Large intestine (tissue), 3 donors: ENCODE results near the gene AFP. TPM values are rescaled to one million over a fixed set of nuclear protein-coding genes. Genes with fewer than 3 reads are reported as not detected.
A peak's percentile ranks its signal among the peaks of the same experiment; 100 is the strongest.

Experiments used
- DNase-seq, 2 donors: peaks; one replicate each; pipeline versions ENCODE4 v3.0.0 to v3.0.0-alpha.2; 2013
- H3K27ac ChIP-seq: one replicate; pipeline ENCODE4 v1.5.1; 2013; ENCODE audit warnings: low read length
- H3K27me3 ChIP-seq: 2 replicates; pipeline ENCODE4 v1.6.1; 2013; ENCODE audit warnings: low read length; ENCODE audit not compliant: control insufficient read depth, insufficient read depth
- H3K36me3 ChIP-seq: 2 replicates; pipeline ENCODE4 v1.6.1; 2013; ENCODE audit warnings: low read length; ENCODE audit not compliant: control insufficient read depth, insufficient read depth
- H3K4me1 ChIP-seq: one replicate; pipeline ENCODE4 v1.6.1; 2013; ENCODE audit warnings: low read length; ENCODE audit not compliant: control insufficient read depth, insufficient read depth
- H3K4me3 ChIP-seq: one replicate; pipeline ENCODE4 v1.5.1; 2013; ENCODE audit warnings: low read length
- H3K9me3 ChIP-seq: one replicate; pipeline ENCODE4 v1.6.1; 2013; ENCODE audit warnings: mild to moderate bottlenecking, low read depth, low read length, moderate library complexity; ENCODE audit not compliant: control insufficient read depth
- WGBS: methylation state at CpG from one replicate; pipeline ENCODE4 v1.1.5; 2013; ENCODE audit warnings: low lambda C conversion rate; ENCODE audit not compliant: insufficient coverage; 5-methylcytosine and 5-hydroxymethylcytosine counted together
- polyA plus RNA-seq: library from polyadenylated mRNA; unstranded; fragments of 120-200 nt; gene quantifications from one replicate; pipeline ENCODE4 v1.2.1, GENCODE V29; 2013

Gene AFP
- polyA plus RNA-seq, 1 donor = 442 TPM

DNA sequence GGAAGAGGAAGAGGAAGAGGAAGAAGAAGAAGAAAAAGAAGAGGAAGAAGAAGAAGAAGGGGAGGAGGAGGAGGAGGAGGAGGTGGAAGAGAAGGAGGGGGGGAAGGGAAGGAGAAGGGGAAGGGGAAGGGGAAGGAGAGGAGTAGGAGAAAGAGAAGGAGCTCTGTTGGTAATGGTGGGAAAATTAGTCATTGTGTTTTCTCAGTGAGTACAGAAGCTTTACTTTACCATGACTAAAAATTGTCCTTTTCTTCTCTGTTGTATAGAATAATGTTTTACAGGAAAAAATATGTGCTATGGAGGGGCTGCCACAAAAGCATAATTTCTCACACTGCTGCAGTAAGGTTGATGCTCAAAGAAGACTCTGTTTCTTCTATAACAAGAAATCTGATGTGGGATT lies 49.6 kb downstream of the AFP start:
- no peak overlapping the region for H3K4me3 ChIP-seq
- no peaks in the 10 kb centered on the region for H3K36me3 ChIP-seq
- peaks cover 9% of the 10 kb centered on the region for H3K4me1 ChIP-seq
- no peaks in the 10 kb centered on the region for H3K27me3 ChIP-seq
- no peak for DNase-seq
- no peaks in the 10 kb centered on the region for H3K9me3 ChIP-seq
- H3K27ac ChIP-seq = no peak overlapping the region

DNA sequence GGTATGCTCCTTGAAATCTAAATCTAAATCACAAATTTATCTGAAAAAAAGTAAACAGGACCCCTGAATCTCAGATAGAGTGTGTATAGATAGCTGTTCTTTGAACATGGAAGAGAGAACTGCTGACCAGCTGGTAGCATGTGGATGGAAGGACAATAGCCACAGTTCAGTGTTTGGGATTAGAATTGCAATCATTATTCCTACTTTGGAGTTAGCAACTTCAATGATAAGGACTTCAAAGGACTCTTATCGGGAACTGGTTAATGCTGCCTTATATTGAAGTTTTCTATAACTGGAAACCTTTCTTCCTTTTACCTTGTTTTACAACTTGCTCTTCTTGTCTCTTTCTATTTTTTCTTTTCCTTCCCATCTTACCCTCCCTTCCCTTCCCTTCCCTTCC lies 50.5 kb downstream of the AFP start:
- Histone ChIP-seq H3K27ac (peak overlapping the region; percentile 10), H3K27me3 (no peaks in the 10 kb centered on the region), H3K36me3 (no peaks in the 10 kb centered on the region), H3K9me3 (no peaks in the 10 kb centered on the region), H3K4me3 (no peak overlapping the region), H3K4me1 (peaks cover 5% of the 10 kb centered on the region)
- DNase-seq = peak in 1 of 2 donors; percentile 34
- 0% methylated on average over 1 of the region's 1 CpG for WGBS

DNA sequence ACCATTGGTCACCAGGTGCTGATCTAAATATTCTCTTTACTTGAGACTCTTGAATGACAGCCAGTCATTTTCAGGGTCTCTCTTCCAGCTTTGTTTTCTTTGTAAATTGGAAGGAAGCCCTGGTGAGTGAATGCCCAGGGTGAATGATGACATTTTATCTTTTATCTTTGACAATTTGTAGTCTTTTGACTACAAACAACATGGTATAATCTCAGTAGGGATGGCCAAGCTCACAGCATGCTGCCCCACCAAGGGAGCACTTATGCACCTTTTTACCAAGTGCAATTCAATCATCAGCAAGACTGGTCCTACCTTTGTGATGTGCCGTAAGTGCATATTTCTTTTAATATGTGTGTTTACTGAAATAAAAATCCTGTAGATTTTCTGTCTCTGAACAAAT lies 51.2 kb downstream of the AFP start:
- 60% methylated on average over 1 of the region's 1 CpG for WGBS

DNA sequence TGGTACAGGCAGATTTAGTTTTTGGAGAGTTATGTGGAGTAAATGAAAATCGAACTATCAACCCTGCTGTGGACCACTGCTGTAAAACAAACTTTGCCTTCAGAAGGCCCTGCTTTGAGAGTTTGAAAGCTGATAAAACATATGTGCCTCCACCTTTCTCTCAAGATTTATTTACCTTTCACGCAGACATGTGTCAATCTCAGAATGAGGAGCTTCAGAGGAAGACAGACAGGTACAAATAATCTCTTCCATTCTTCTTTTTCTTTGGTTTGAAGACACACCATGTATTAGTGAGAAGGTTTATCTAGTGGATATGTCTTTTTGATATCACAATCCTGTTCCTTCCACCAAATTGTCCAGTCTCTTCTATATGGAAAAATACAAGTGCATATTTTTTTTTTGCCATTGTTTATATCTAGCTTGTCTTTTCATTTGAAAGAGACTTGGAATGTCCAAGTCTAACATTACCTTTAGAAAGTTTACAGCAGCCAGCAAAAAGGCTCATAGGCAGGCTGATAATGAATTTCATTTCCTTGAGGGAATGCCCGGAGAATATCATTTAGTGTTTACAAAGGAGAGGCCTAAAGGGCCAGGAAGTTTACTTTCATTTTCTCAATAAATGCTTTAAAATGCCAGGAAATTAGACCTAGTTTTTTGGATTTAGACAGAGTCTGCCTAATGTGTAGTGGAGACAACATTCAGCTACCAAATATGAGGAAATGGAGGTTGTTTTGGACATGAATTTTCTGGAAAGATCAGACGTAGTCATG lies 64.2 kb downstream of the AFP start:
- no peaks in the 10 kb centered on the region for H3K9me3 ChIP-seq
- no peaks in the 10 kb centered on the region for H3K27me3 ChIP-seq
- peak overlapping the region; percentile 35 for H3K27ac ChIP-seq
- WGBS = 40% methylated on average over 1 of the region's 4 CpGs
- H3K4me1 ChIP-seq = peaks cover 4% of the 10 kb centered on the region
- peak; percentile 9 to 68 for DNase-seq
- peaks cover 3% of the 10 kb centered on the region for H3K36me3 ChIP-seq
- H3K4me3 ChIP-seq = no peak overlapping the region

More for the DNA sequence above, 51.2 kb downstream of the AFP start:
- no peaks in the 10 kb centered on the region for H3K27me3 ChIP-seq
- no peak for DNase-seq
- H3K36me3 ChIP-seq = no peaks in the 10 kb centered on the region
- peaks cover 2% of the 10 kb centered on the region for H3K4me1 ChIP-seq
- no peak overlapping the region for H3K27ac ChIP-seq
- no peak overlapping the region for H3K4me3 ChIP-seq
- no peaks in the 10 kb centered on the region for H3K9me3 ChIP-seq

DNA sequence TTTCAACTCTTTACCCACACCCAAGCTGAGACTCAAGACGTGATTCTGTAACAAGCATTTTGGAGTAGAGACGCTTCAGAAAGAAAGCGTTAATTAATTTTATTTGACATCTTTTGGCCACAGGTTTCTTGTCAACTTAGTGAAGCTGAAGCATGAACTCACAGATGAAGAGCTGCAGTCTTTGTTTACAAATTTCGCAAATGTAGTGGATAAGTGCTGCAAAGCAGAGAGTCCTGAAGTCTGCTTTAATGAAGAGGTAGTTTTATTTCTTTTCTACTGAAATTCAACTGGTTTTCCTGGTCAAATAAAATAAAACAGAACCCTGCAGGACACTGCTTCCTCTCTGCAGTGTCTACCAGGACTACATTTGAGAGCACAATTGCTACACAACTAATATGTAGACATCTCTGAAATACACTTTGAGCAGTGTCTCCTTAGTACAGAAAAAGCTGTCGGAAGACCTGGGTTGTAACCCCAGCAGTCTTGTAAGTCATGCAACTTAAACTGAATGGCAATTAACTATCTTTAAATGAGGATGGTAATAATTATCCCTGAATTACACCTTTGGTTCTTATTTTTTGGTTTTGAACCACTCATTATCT lies 65.7 kb downstream of the AFP start:
- WGBS = no CpG with 5 or more reads among the region's 5 CpGs
- H3K27ac ChIP-seq = no peak overlapping the region
- H3K4me1 ChIP-seq = peaks cover 4% of the 10 kb centered on the region
- peaks cover 3% of the 10 kb centered on the region for H3K36me3 ChIP-seq
- DNase-seq = no peak
- H3K27me3 ChIP-seq = no peaks in the 10 kb centered on the region
- H3K9me3 ChIP-seq = no peaks in the 10 kb centered on the region
- H3K4me3 ChIP-seq = no peak overlapping the region

DNA sequence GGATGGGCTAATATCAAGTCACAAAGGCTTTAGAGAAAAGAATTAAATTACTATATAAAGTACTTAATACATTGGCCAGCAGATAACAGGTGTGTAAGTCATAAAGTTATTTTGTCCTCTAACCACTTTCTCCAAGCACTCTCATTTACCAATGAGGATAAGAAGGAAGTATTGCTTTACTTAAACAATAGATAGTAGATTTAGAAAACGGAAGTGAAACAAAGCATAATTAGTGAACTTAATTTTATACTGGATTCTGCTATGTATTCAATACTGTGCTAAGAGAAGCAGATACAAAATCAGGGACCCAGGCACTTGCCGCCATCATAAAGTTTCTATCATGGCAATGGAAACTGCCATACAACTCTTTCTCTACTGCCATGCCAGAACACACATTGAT lies 69.5 kb downstream of the AFP start:
- no peaks in the 10 kb centered on the region for H3K9me3 ChIP-seq
- peaks cover 5% of the 10 kb centered on the region for H3K4me1 ChIP-seq
- no peak overlapping the region for H3K27ac ChIP-seq
- 67% methylated on average over 1 of the region's 2 CpGs for WGBS
- DNase-seq = no peak
- H3K36me3 ChIP-seq = no peaks in the 10 kb centered on the region
- no peaks in the 10 kb centered on the region for H3K27me3 ChIP-seq
- no peak overlapping the region for H3K4me3 ChIP-seq

Other genes with a start within 250 kb of the AFP start
- gene ANKRD17, start 177.4 kb upstream of the AFP start, polyA plus RNA-seq = 50.7 TPM
- 20.3 TPM for gene ALB, start 31.9 kb upstream of the AFP start, polyA plus RNA-seq
- gene AFM, start 45.5 kb downstream of the AFP start, polyA plus RNA-seq = 10.4 TPM
- 17.4 TPM for gene RASSF6, start 184.2 kb downstream of the AFP start, polyA plus RNA-seq